ENCODE measurements around the gene ITGB6.
A peak's percentile ranks its signal among the peaks of the same experiment; 100 is the strongest.

The ITGB6 gene

GRCh38 chr2:160109939-160110673, 90.0 kb downstream of the ITGB6 start:
- peak; percentile 76 for ATAC-seq
- H3K4me3 Mint-ChIP-seq = no peak overlapping the region

GRCh38 chr2:160109243-160109642, 90.8 kb downstream of the ITGB6 start:
- DNase-seq (no peak), ATAC-seq (no peak)
- H3K4me1 Mint-ChIP-seq = no peaks in the 10 kb centered on the region
- no peaks in the 10 kb centered on the region for H3K27me3 Mint-ChIP-seq
- H3K9me3 Mint-ChIP-seq = no peaks in the 10 kb centered on the region
- H3K27ac Mint-ChIP-seq = no peak overlapping the region
- H3K4me3 Mint-ChIP-seq = no peak overlapping the region

More at GRCh38 chr2:160109939-160110673, 90.0 kb downstream of the ITGB6 start:
- H3K9me3 Mint-ChIP-seq = no peaks in the 10 kb centered on the region
- H3K4me1 Mint-ChIP-seq = no peaks in the 10 kb centered on the region
- DNase-seq = peak; percentile 45 to 57
- no peak overlapping the region for H3K27ac Mint-ChIP-seq
- no peaks in the 10 kb centered on the region for H3K27me3 Mint-ChIP-seq

GRCh38 chr2:160108646-160109045, 91.4 kb downstream of the ITGB6 start:
- no peaks in the 10 kb centered on the region for H3K4me1 Mint-ChIP-seq
- no peak overlapping the region for H3K27ac Mint-ChIP-seq
- ATAC-seq = no peak
- H3K27me3 Mint-ChIP-seq = no peaks in the 10 kb centered on the region
- no peaks in the 10 kb centered on the region for H3K9me3 Mint-ChIP-seq
- H3K4me3 Mint-ChIP-seq = no peak overlapping the region
- DNase-seq = no peak

- Mint-ChIP-seq H3K4me1 (no peaks in the 10 kb centered on the region), H3K27me3 (no peaks in the 10 kb centered on the region), H3K4me3 (no peak overlapping the region), H3K9me3 (no peaks in the 10 kb centered on the region), H3K27ac (no peak overlapping the region)
- ATAC-seq (no peak), DNase-seq (no peak)
Measured at GRCh38 chr2:160105366-160105765, 94.7 kb downstream of the ITGB6 start.

- H3K9me3 Mint-ChIP-seq = no peaks in the 10 kb centered on the region
- no peaks in the 10 kb centered on the region for H3K27me3 Mint-ChIP-seq
- no peak overlapping the region for H3K27ac Mint-ChIP-seq
- ATAC-seq = no peak
- no peak for DNase-seq
- H3K4me3 Mint-ChIP-seq = no peak overlapping the region
- H3K4me1 Mint-ChIP-seq = no peaks in the 10 kb centered on the region
Measured at GRCh38 chr2:160104115-160104514, 96.0 kb downstream of the ITGB6 start.

- peak overlapping the region in 1 of 2 donors; percentile 42 for H3K27ac Mint-ChIP-seq
- no peaks in the 10 kb centered on the region for H3K4me1 Mint-ChIP-seq
- ATAC-seq = no peak
- no peaks in the 10 kb centered on the region for H3K27me3 Mint-ChIP-seq
- DNase-seq = no peak
- H3K4me3 Mint-ChIP-seq = no peak overlapping the region
- H3K9me3 Mint-ChIP-seq = peaks cover 4 to 32% of the 10 kb centered on the region in 2 donors
Measured at GRCh38 chr2:160097326-160097725, 102.7 kb downstream of the ITGB6 start.

- no peak overlapping the region for H3K4me3 Mint-ChIP-seq
- DNase-seq (peak; percentile 15 to 39), ATAC-seq (peak; percentile 94)
- H3K27ac Mint-ChIP-seq = peak overlapping the region in 1 of 2 donors; percentile 55
- H3K9me3 Mint-ChIP-seq = peaks cover 4 to 38% of the 10 kb centered on the region in 2 donors
- no peaks in the 10 kb centered on the region for H3K27me3 Mint-ChIP-seq
- no peaks in the 10 kb centered on the region for H3K4me1 Mint-ChIP-seq
Measured at GRCh38 chr2:160096409-160096808, 103.7 kb downstream of the ITGB6 start.

- ATAC-seq = no peak
- no peak for DNase-seq
- H3K27me3 Mint-ChIP-seq = no peaks in the 10 kb centered on the region
- no peak overlapping the region for H3K27ac Mint-ChIP-seq
- no peaks in the 10 kb centered on the region for H3K4me1 Mint-ChIP-seq
- H3K9me3 Mint-ChIP-seq = peaks cover 22 to 66% of the 10 kb centered on the region in 2 donors
- H3K4me3 Mint-ChIP-seq = no peak overlapping the region
Measured at GRCh38 chr2:160092445-160092844, 107.6 kb downstream of the ITGB6 start.

- Mint-ChIP-seq H3K27me3 (no peaks in the 10 kb centered on the region), H3K27ac (no peak overlapping the region), H3K4me1 (no peaks in the 10 kb centered on the region), H3K9me3 (peaks cover 31 to 76% of the 10 kb centered on the region in 2 donors), H3K4me3 (no peak overlapping the region)
- ATAC-seq (no peak), DNase-seq (no peak)
Measured at GRCh38 chr2:160091381-160091780, 108.7 kb downstream of the ITGB6 start.

- peaks cover 36 to 71% of the 10 kb centered on the region in 2 donors for H3K9me3 Mint-ChIP-seq
- H3K27me3 Mint-ChIP-seq = no peaks in the 10 kb centered on the region
- no peak overlapping the region for H3K27ac Mint-ChIP-seq
- ATAC-seq = no peak
- no peak overlapping the region for H3K4me3 Mint-ChIP-seq
- DNase-seq = peak in 1 of 2 donors; percentile 15
- no peaks in the 10 kb centered on the region for H3K4me1 Mint-ChIP-seq
Measured at GRCh38 chr2:160087854-160088745, 112.0 kb downstream of the ITGB6 start.

GRCh38 chr2:160085662-160086061, 114.4 kb downstream of the ITGB6 start:
- H3K9me3 Mint-ChIP-seq = peaks cover 36 to 55% of the 10 kb centered on the region in 2 donors

GRCh38 chr2:160077912-160078810, 121.9 kb downstream of the ITGB6 start:
- ATAC-seq = no peak
- Mint-ChIP-seq H3K9me3 (peaks cover 0 to 5% of the 10 kb centered on the region in 2 donors), H3K27ac (no peak overlapping the region), H3K4me3 (no peak overlapping the region), H3K4me1 (no peaks in the 10 kb centered on the region), H3K27me3 (no peaks in the 10 kb centered on the region)
- DNase-seq = no peak

More at GRCh38 chr2:160085662-160086061, 114.4 kb downstream of the ITGB6 start:
- no peaks in the 10 kb centered on the region for H3K27me3 Mint-ChIP-seq
- H3K4me1 Mint-ChIP-seq = no peaks in the 10 kb centered on the region
- H3K4me3 Mint-ChIP-seq = no peak overlapping the region
- H3K27ac Mint-ChIP-seq = no peak overlapping the region
- no peak for DNase-seq
- no peak for ATAC-seq

- H3K4me3 Mint-ChIP-seq = no peak overlapping the region
- no peaks in the 10 kb centered on the region for H3K9me3 Mint-ChIP-seq
- DNase-seq (no peak), ATAC-seq (no peak)
- H3K4me1 Mint-ChIP-seq = no peaks in the 10 kb centered on the region
- no peak overlapping the region for H3K27ac Mint-ChIP-seq
- no peaks in the 10 kb centered on the region for H3K27me3 Mint-ChIP-seq
Measured at GRCh38 chr2:160076914-160077313, 123.2 kb downstream of the ITGB6 start.

- H3K27ac Mint-ChIP-seq = no peak overlapping the region
- no peak overlapping the region for H3K4me3 Mint-ChIP-seq
- DNase-seq (no peak), ATAC-seq (no peak)
- H3K27me3 Mint-ChIP-seq = peaks cover 5% of the 10 kb centered on the region
- no peaks in the 10 kb centered on the region for H3K9me3 Mint-ChIP-seq
- no peaks in the 10 kb centered on the region for H3K4me1 Mint-ChIP-seq
Measured at GRCh38 chr2:160076241-160076640, 123.8 kb downstream of the ITGB6 start.

- Mint-ChIP-seq H3K9me3 (no peaks in the 10 kb centered on the region), H3K27me3 (peaks cover 13% of the 10 kb centered on the region), H3K4me3 (no peak overlapping the region), H3K27ac (no peak overlapping the region), H3K4me1 (no peaks in the 10 kb centered on the region)
- ATAC-seq (no peak), DNase-seq (no peak)
Measured at GRCh38 chr2:160075171-160075570, 124.9 kb downstream of the ITGB6 start.
